H9 (cell line): ENCODE results near the gene LMF1. TPM values are rescaled to one million over a fixed set of nuclear protein-coding genes. Genes with fewer than 3 reads are reported as not detected.
A peak's percentile ranks its signal among the peaks of the same experiment; 100 is the strongest.

Source experiments
- DNase-seq: peaks from one replicate; pipeline ENCODE4 v3.0.0-alpha.2; 2017
- H2AFZ ChIP-seq: one replicate; pipeline ENCODE4 v1.6.1; 2013; ENCODE audit warnings: mild to moderate bottlenecking, low read length, control low read depth, moderate library complexity
- H2AK5ac ChIP-seq: 2 replicates; pipeline ENCODE4 v1.6.1; 2013; ENCODE audit warnings: low read length, control low read depth, mixed read lengths; ENCODE audit not compliant: insufficient read length
- H2BK120ac ChIP-seq: one replicate; pipeline ENCODE4 v1.6.1; 2013; ENCODE audit warnings: low read depth, mild to moderate bottlenecking, low read length, control low read depth, inconsistent platforms; ENCODE audit not compliant: poor library complexity, severe bottlenecking
- H2BK12ac ChIP-seq: 2 replicates; pipeline ENCODE4 v1.6.1; 2013; ENCODE audit warnings: low read length, control low read depth, mixed read lengths, low read depth; ENCODE audit not compliant: insufficient read length
- H2BK15ac ChIP-seq: 2 replicates; pipeline ENCODE4 v1.6.1; 2013; ENCODE audit warnings: low read depth, low read length, control low read depth
- H2BK20ac ChIP-seq: one replicate; pipeline ENCODE4 v1.6.1; 2013; ENCODE audit warnings: low read depth, mild to moderate bottlenecking, low read length, control low read depth, inconsistent platforms; ENCODE audit not compliant: poor library complexity, severe bottlenecking
- H2BK5ac ChIP-seq: 2 replicates; pipeline ENCODE4 v1.6.1; 2013; ENCODE audit warnings: low read length, control low read depth, mixed read lengths; ENCODE audit not compliant: insufficient read length
- H3K14ac ChIP-seq: 2 replicates; pipeline ENCODE4 v1.6.1; 2013; ENCODE audit warnings: low read length, control low read depth; ENCODE audit not compliant: insufficient read depth
- H3K18ac ChIP-seq: 2 replicates; pipeline ENCODE4 v1.6.1; 2013; ENCODE audit warnings: low read depth, mild to moderate bottlenecking, mixed read lengths, low read length, control low read depth; ENCODE audit not compliant: insufficient read length
- H3K23ac ChIP-seq: 2 replicates; pipeline ENCODE4 v1.6.1; 2013; ENCODE audit warnings: low read length, control low read depth, mixed read lengths, low read depth; ENCODE audit not compliant: insufficient read length
- H3K23me2 ChIP-seq: 2 replicates; pipeline ENCODE4 v1.6.1; 2013; ENCODE audit warnings: low read depth, mild to moderate bottlenecking, mixed read lengths, low read length, control low read depth; ENCODE audit not compliant: insufficient read length, poor library complexity, severe bottlenecking
- H3K27ac ChIP-seq: 2 replicates; pipeline ENCODE4 v1.5.1; 2013; ENCODE audit warnings: low read length, control low read depth, mixed read lengths, low read depth; ENCODE audit not compliant: insufficient read length
- H3K27me3 ChIP-seq: 2 replicates; pipeline ENCODE4 v1.6.1; 2013; ENCODE audit warnings: low read length, control low read depth, inconsistent platforms; ENCODE audit not compliant: insufficient read depth
- H3K4ac ChIP-seq: 2 replicates; pipeline ENCODE4 v1.6.1; 2013; ENCODE audit warnings: low read depth, mild to moderate bottlenecking, control low read depth, inconsistent platforms, low read length, moderate library complexity
- H3K4me1 ChIP-seq: 2 replicates; pipeline ENCODE4 v1.6.1; 2013; ENCODE audit warnings: low read length, control low read depth, inconsistent platforms; ENCODE audit not compliant: insufficient read depth
- H3K4me2 ChIP-seq: 2 replicates; pipeline ENCODE4 v1.6.1; 2013; ENCODE audit warnings: low read length, control low read depth, mixed read lengths; ENCODE audit not compliant: insufficient read length, insufficient read depth
- H3K56ac ChIP-seq: 2 replicates; pipeline ENCODE4 v1.6.1; 2013; ENCODE audit warnings: low read depth, mild to moderate bottlenecking, mixed read lengths, low read length, control low read depth; ENCODE audit not compliant: insufficient read length
- H3K79me1 ChIP-seq: 2 replicates; pipeline ENCODE4 v1.6.1; 2013; ENCODE audit warnings: low read depth, mild to moderate bottlenecking, moderate library complexity, low read length, control low read depth, inconsistent platforms; ENCODE audit not compliant: insufficient read depth, poor library complexity, severe bottlenecking
- H3K79me2 ChIP-seq: 2 replicates; pipeline ENCODE4 v1.6.1; 2013; ENCODE audit warnings: low read length, control low read depth, inconsistent platforms; ENCODE audit not compliant: insufficient read depth
- H3K9ac ChIP-seq: 2 replicates; pipeline ENCODE4 v1.6.1; 2013; ENCODE audit warnings: low read length, control low read depth, mixed read lengths; ENCODE audit not compliant: insufficient read length; ENCODE audit errors: extremely low read depth
- H3K9me3 ChIP-seq: one replicate; pipeline ENCODE4 v1.6.1; 2013; ENCODE audit warnings: low read depth, low read length, inconsistent platforms; ENCODE audit not compliant: control insufficient read depth
- H3T11ph ChIP-seq: one replicate; pipeline ENCODE4 v1.6.1; 2013; ENCODE audit warnings: mild to moderate bottlenecking, low read length, control low read depth, inconsistent platforms
- H4K20me1 ChIP-seq: one replicate; pipeline ENCODE4 v1.6.1; 2013; ENCODE audit not compliant: control insufficient read depth, insufficient read length, insufficient read depth
- H4K5ac ChIP-seq: 2 replicates; pipeline ENCODE4 v1.6.1; 2013; ENCODE audit warnings: low read depth, mild to moderate bottlenecking, mixed read lengths, low read length, control low read depth; ENCODE audit not compliant: insufficient read length
- H4K8ac ChIP-seq: replicated peaks from 2 replicates; pipeline ENCODE4 v1.6.1; 2013; ENCODE audit warnings: low read length, control low read depth, mixed read lengths, low read depth; ENCODE audit not compliant: insufficient read length
- H4K91ac ChIP-seq: 2 replicates; pipeline ENCODE4 v1.6.1; 2013; ENCODE audit warnings: low read depth, mild to moderate bottlenecking, moderate library complexity, mixed read lengths, low read length, control low read depth; ENCODE audit not compliant: insufficient read length
- H3K27ac Mint-ChIP-seq, 3 experiments: 2 replicates in 2 of 3; 3 replicates in 1 of 3; pipeline ENCODE4 v1.8.0; 2020 to 2021; ENCODE audit warnings: mixed read lengths in 3 of 3, mild to moderate bottlenecking in 1 of 3, moderate library complexity in 1 of 3
- H3K27me3 Mint-ChIP-seq: 2 replicates; pipeline ENCODE4 v1.8.0; 2021; ENCODE audit warnings: low read depth, mild to moderate bottlenecking, moderate library complexity, mixed read lengths
- H3K36me3 Mint-ChIP-seq, 3 experiments: 2 replicates in 2 of 3; 3 replicates in 1 of 3; pipeline ENCODE4 v1.8.0; 2020 to 2021; ENCODE audit warnings: low read depth in 3 of 3, mixed read lengths in 3 of 3; ENCODE audit not compliant: insufficient read depth in 1 of 3
- H3K4me1 Mint-ChIP-seq, 2 experiments: 2 replicates each; pipeline ENCODE4 v1.8.0; 2020; ENCODE audit warnings: mixed read lengths in 2 of 2
- H3K4me3 Mint-ChIP-seq, 2 experiments: 2 replicates in 1 of 2; 3 replicates in 1 of 2; pipeline ENCODE4 v1.8.0; 2020 to 2021; ENCODE audit warnings: mild to moderate bottlenecking in 2 of 2, mixed read lengths in 2 of 2, moderate library complexity in 1 of 2
- H3K9me3 Mint-ChIP-seq, 2 experiments: 2 replicates in 1 of 2; 3 replicates in 1 of 2; pipeline ENCODE4 v1.8.0; 2020; ENCODE audit warnings: mild to moderate bottlenecking in 2 of 2, mixed read lengths in 2 of 2, moderate library complexity in 1 of 2
- WGBS: extraction: QIAGEN DNeasy Blood & Tissue Kit; methylation state at CpG from one replicate; pipeline ENCODE4 v1.1.7; 2013; ENCODE audit warnings: missing lambda C conversion rate, low lambda C conversion rate, mixed read lengths; ENCODE audit not compliant: insufficient read length; ENCODE audit errors: extremely low coverage; 5-methylcytosine and 5-hydroxymethylcytosine counted together
- total RNA-seq: library from RNA; stranded (reverse); gene quantifications from 2 replicates; pipeline ENCODE4 v1.2.1, GENCODE V29; 2021
- TF ChIP-seq, protein P1 (sequence below): fragments of 200-600 bp; sonication (generic); conservative IDR thresholded peaks from 3 replicates; pipeline ENCODE4 v1.8.0; 2021; ENCODE audit warnings: antibody characterized with exemption, mild to moderate bottlenecking

Gene LMF1
- total RNA-seq, 1 experiment from 2014 or later, result 7.1 TPM

DNA sequence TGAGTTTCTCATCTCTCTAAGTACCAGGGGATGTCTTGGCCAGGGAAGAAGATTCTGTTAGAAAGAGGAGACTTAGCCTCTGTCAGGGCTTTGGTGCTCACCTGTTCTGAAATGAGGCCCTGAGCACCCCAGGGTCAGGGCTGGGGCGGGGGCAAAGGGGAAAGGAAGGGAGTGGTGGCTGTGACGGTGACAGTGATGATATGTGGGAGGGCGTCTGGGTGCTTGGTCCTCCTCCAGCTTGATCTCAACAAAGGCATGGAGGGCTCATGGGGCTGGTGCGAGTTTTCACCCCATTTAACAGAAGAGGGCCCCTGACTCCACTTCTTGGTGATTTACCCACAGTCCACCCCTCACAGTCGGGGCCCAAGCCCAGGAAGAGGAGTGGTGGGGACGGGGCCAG, 25.9 kb upstream of the LMF1 start:
- Histone ChIP-seq H3K14ac (no peak overlapping the region), H2BK5ac (no peak overlapping the region), H3K79me2 (no peaks in the 10 kb centered on the region), H3K56ac (no peak overlapping the region), H3K79me1 (no peaks in the 10 kb centered on the region), H3K18ac (peak overlapping the region; percentile 41), H3K4ac (no peak overlapping the region), H2AK5ac (no peak overlapping the region), H4K5ac (no peak overlapping the region), H2BK15ac (no peak overlapping the region), H3K27me3 (no peaks in the 10 kb centered on the region), H4K8ac (no peak overlapping the region), H3K4me1 (no peaks in the 10 kb centered on the region), H3K4me2 (no peak overlapping the region), H2BK12ac (no peak overlapping the region), H3K9ac (no peak overlapping the region), H4K91ac (no peak overlapping the region), H3K9me3 (peaks cover 7% of the 10 kb centered on the region), H2BK120ac (no peak overlapping the region), H4K20me1 (no peaks in the 10 kb centered on the region), H2BK20ac (no peak overlapping the region), H2AFZ (no peak overlapping the region), H3K27ac (no peak overlapping the region), H3T11ph (no peak overlapping the region), H3K23ac (no peak overlapping the region), H3K23me2 (no peaks in the 10 kb centered on the region)
- H3K36me3 Mint-ChIP-seq, result no peaks in the 10 kb centered on the region; a peak in 1 of 7 replicates
- H3K4me1 Mint-ChIP-seq, result peaks cover 12 to 20% of the 10 kb centered on the region in 2 experiments
- no peaks in the 10 kb centered on the region for H3K9me3 Mint-ChIP-seq
- peaks cover 18% of the 10 kb centered on the region for H3K27me3 Mint-ChIP-seq
- no peak overlapping the region; a peak in 1 of 5 replicates for H3K4me3 Mint-ChIP-seq
- H3K27ac Mint-ChIP-seq, result no peak overlapping the region; a peak in 1 of 7 replicates
- WGBS, result no CpG with 5 or more reads among the region's 6 CpGs
- DNase-seq, result no peak
- TF ChIP-seq, protein P1, sequence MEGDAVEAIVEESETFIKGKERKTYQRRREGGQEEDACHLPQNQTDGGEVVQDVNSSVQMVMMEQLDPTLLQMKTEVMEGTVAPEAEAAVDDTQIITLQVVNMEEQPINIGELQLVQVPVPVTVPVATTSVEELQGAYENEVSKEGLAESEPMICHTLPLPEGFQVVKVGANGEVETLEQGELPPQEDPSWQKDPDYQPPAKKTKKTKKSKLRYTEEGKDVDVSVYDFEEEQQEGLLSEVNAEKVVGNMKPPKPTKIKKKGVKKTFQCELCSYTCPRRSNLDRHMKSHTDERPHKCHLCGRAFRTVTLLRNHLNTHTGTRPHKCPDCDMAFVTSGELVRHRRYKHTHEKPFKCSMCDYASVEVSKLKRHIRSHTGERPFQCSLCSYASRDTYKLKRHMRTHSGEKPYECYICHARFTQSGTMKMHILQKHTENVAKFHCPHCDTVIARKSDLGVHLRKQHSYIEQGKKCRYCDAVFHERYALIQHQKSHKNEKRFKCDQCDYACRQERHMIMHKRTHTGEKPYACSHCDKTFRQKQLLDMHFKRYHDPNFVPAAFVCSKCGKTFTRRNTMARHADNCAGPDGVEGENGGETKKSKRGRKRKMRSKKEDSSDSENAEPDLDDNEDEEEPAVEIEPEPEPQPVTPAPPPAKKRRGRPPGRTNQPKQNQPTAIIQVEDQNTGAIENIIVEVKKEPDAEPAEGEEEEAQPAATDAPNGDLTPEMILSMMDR, result no peak
